ENCODE results near the gene SMAD3.

GRCh38 chr15:67033571-67034044, 31.8 kb upstream of the SMAD3 start:
- TF ChIP-seq CTCF (IDR thresholded peaks at IDR 0.05; ENCODE audit: borderline replicate concordance, extremely low read depth, low read length, poor library complexity, severe bottlenecking), result no peak
- TF ChIP-seq EZH2 (IDR thresholded peaks at IDR 0.05; ENCODE audit: borderline replicate concordance, low read depth, low read length, severe bottlenecking), result no peak
